ENCODE data around the gene TPST2.
A peak's percentile ranks its signal among the peaks of the same experiment; 100 is the strongest.

TPST2 gene

DNA sequence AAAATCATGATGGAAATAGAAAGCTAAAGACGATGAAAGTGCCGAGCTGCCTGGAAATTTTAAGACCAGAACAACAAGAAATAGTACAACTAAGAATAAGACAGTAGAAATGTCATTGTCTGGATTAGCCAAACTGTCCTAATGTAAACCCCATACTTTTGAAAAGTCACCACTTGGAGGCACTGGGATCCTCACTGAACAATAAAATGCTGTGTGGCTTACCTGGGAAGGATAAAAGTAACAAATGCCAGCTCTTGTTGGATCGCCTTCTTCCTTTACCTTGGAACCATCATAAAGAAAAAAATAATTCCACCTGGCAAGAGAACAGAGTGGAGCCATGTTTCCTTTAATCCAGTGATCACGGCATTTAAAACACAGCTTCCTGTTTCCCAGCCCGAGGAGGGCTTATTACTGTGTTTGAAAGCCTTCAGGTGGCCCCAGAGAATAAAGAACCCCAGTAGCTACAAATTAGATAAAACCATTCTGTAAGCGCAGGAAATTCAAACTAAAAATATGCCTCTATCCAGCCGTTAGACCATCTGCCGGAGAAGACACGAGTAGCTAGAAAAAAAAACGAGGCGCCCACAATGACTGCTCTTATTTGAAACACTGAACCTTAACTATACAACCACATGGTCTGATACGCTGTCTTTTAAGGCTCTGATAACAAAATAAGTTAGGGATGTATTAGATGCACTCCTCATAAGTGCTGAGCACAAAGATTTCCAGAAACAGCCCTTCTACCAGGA lies 110.7 kb downstream of the TPST2 start:
- DNase-seq: peak in 1 of 56 donors; percentile 19

DNA sequence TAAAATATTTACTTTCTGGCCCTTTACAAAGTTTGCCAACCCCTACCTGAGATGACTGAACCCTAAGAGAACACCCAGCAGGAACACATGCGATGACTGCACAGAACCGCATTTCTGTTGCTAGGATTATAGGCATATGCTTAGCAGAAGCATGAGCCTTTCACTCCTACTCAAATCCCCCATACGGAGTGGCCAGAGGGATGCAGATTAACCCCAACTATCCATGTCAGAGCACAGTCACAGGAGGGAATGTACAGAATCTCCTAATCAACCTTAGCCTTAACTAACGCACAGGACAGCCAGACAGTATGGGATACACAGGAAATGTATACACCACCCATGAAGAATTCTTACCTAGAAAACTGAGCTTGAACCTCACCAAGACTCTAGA lies 112.6 kb downstream of the TPST2 start:
- no peak for DNase-seq

DNA sequence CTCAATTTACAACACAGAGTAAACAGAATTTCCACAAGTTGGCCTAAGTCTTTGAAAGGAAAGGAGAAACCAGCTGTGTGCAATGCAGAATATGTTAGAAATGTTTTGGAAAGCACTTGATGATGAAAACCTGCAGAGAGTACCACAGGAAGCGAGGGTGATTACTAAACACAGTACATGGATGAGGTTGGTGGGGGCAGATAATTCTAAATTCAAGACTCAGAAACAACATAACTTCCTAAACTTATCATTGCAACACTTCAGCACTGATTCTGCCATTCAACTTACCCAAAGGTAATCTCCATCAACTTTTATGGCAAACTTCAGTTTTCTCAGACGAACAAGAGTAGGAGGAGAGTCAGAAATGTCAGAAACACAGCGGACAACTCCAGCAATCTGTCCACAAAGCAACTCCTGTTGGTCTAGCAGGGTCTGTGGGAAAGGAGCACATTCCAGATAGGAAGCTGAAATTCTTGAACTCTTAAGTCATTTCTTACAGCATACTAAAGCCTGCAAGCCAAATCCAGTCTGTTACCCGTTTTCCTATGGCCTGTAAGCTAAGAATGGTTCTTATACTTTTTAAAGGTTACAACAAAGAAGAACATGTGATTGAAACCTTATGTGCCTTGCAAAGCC lies 113.1 kb downstream of the TPST2 start:
- DNase-seq: no peak

DNA sequence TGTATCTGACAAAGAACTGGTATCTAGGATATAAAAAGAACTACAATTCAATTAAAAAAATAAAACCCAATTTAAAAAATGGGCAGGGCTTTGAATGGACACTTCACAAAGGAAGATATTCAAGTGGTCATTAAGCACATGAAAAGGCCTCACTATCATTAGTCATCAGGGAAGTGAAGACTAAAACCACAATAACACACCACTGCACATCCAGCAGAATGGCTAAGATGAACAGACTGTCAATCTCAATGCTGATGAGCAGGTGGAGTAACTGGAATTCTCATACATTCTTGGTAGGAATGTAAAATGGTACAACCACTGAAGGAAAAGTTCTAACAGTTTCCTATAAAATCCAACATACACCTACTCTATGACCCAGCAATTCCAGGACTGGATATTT lies 115.2 kb downstream of the TPST2 start:
- DNase-seq: no peak

Measured in amygdala (tissue), 56 donors.